GM19035 (cell line): Measurements from ENCODE around the gene STAT6.
"Not testable (repeated sequence)": the region's sequence is repeated elsewhere in the genome, so short reads cannot be mapped to it uniquely, and the experiment has no call there.

Experiments
- ATAC-seq: cut with Tn5 transposase; IDR thresholded peaks from one replicate; pipeline ENCODE4 v1.9.1; 2021; ENCODE audit not compliant: unreplicated experiment

STAT6 gene

GRCh38 chr12:57090490-57090889 is 20.7 kb downstream of the STAT6 start:
- no peak for ATAC-seq

- ATAC-seq = no peak
Measured at GRCh38 chr12:57089271-57090245, 21.6 kb downstream of the STAT6 start.

GRCh38 chr12:57088354-57089270 is 22.6 kb downstream of the STAT6 start, which contains the start of gene NAB2:
NAB2 (plus strand) TSS chr12:57089114; CDS start chr12:57089272, 158 bp downstream.
- peak; percentile 64 for ATAC-seq

- peak; percentile 28 for ATAC-seq
Measured at GRCh38 chr12:57087691-57088353, 23.3 kb downstream of the STAT6 start.

GRCh38 chr12:57087010-57087690 is 24.0 kb downstream of the STAT6 start:
- peak; percentile 28 for ATAC-seq

GRCh38 chr12:57086493-57087009 is 24.6 kb downstream of the STAT6 start:
- ATAC-seq = no peak

GRCh38 chr12:57085999-57086492 is 25.1 kb downstream of the STAT6 start:
- no peak for ATAC-seq

GRCh38 chr12:57080855-57081254 is 30.3 kb downstream of the STAT6 start:
- no peak for ATAC-seq

- ATAC-seq = no peak
Measured at GRCh38 chr12:57079821-57080220, 31.3 kb downstream of the STAT6 start.

- peak; percentile 97 for ATAC-seq
Measured at GRCh38 chr12:57078519-57079404, 32.4 kb downstream of the STAT6 start, which contains the start of gene NEMP1. NEMP1 (minus strand) TSS chr12:57078791; CDS start chr12:57078745, 46 bp downstream.

GRCh38 chr12:57073566-57074450 is 37.4 kb downstream of the STAT6 start:
- ATAC-seq = not testable (repeated sequence)

- ATAC-seq = no peak
Measured at GRCh38 chr12:57072661-57073060, 38.5 kb downstream of the STAT6 start.

- peak; percentile 84 for ATAC-seq
Measured at GRCh38 chr12:57069523-57069922, 41.6 kb downstream of the STAT6 start.

GRCh38 chr12:57066245-57066644 is 44.9 kb downstream of the STAT6 start:
- no peak for ATAC-seq

GRCh38 chr12:57063991-57064685 is 47.0 kb downstream of the STAT6 start:
- ATAC-seq = peak; percentile 82

GRCh38 chr12:57058454-57058853 is 52.7 kb downstream of the STAT6 start:
- no peak for ATAC-seq

- ATAC-seq = no peak
Measured at GRCh38 chr12:57057067-57057751, 54.0 kb downstream of the STAT6 start.
